ENCODE data around the gene ARHGEF11. TPM values are rescaled to one million over a fixed set of nuclear protein-coding genes. Genes with fewer than 3 reads are reported as not detected.

Gene ARHGEF11
- total RNA-seq, 1 donor from 2014 or later, result 40.5 TPM

GRCh38 chr1:156951371-156951770, 94.2 kb downstream of the ARHGEF11 start:
- no peak for DNase-seq (ENCODE audit: low spot score)

- no peak for DNase-seq (ENCODE audit: low spot score)
Measured at GRCh38 chr1:156949127-156949526, 96.4 kb downstream of the ARHGEF11 start.

- no peak for DNase-seq (ENCODE audit: low spot score)
Measured at GRCh38 chr1:156948708-156949107, 96.8 kb downstream of the ARHGEF11 start.

GRCh38 chr1:156947818-156948525, 97.6 kb downstream of the ARHGEF11 start:
- no peak for DNase-seq (ENCODE audit: low spot score)

- DNase-seq (ENCODE audit: low spot score), result no peak
Measured at GRCh38 chr1:156947127-156947526, 98.4 kb downstream of the ARHGEF11 start.

GRCh38 chr1:156945881-156946661, 99.5 kb downstream of the ARHGEF11 start:
- DNase-seq (ENCODE audit: low spot score), result no peak

GRCh38 chr1:156944848-156945247, 100.7 kb downstream of the ARHGEF11 start:
- DNase-seq (ENCODE audit: low spot score), result no peak

- DNase-seq (ENCODE audit: low spot score), result no peak
Measured at GRCh38 chr1:156944268-156944667, 101.3 kb downstream of the ARHGEF11 start.

GRCh38 chr1:156943756-156944155, 101.8 kb downstream of the ARHGEF11 start:
- no peak for DNase-seq (ENCODE audit: low spot score)

- DNase-seq (ENCODE audit: low spot score), result no peak
Measured at GRCh38 chr1:156942576-156942975, 103.0 kb downstream of the ARHGEF11 start.

- DNase-seq (ENCODE audit: low spot score), result no peak
Measured at GRCh38 chr1:156942176-156942575, 103.4 kb downstream of the ARHGEF11 start.

GRCh38 chr1:156941675-156942074, 103.9 kb downstream of the ARHGEF11 start:
- no peak for DNase-seq (ENCODE audit: low spot score)

- no peak for DNase-seq (ENCODE audit: low spot score)
Measured at GRCh38 chr1:156939786-156940334, 105.7 kb downstream of the ARHGEF11 start.

GRCh38 chr1:156938813-156939212, 106.7 kb downstream of the ARHGEF11 start:
- no peak for DNase-seq (ENCODE audit: low spot score)

GRCh38 chr1:156937883-156938282, 107.7 kb downstream of the ARHGEF11 start:
- DNase-seq (ENCODE audit: low spot score), result no peak

- no peak for DNase-seq (ENCODE audit: low spot score)
Measured at GRCh38 chr1:156936721-156937220, 108.8 kb downstream of the ARHGEF11 start.

- no peak for DNase-seq (ENCODE audit: low spot score)
Measured at GRCh38 chr1:156936191-156936590, 109.4 kb downstream of the ARHGEF11 start.

GRCh38 chr1:156935505-156936128, 109.9 kb downstream of the ARHGEF11 start:
- no peak for DNase-seq (ENCODE audit: low spot score)

GRCh38 chr1:156933136-156933535, 112.4 kb downstream of the ARHGEF11 start:
- no peak for DNase-seq (ENCODE audit: low spot score)

GRCh38 chr1:156931974-156932710, 113.4 kb downstream of the ARHGEF11 start:
- no peak for DNase-seq (ENCODE audit: low spot score)

GRCh38 chr1:156931211-156931952, 114.2 kb downstream of the ARHGEF11 start:
- no peak for DNase-seq (ENCODE audit: low spot score)

All from mucosa of gallbladder (tissue), 1 donor.